ENCODE measurements around the gene BCL11B.
A peak's percentile ranks its signal among the peaks of the same experiment; 100 is the strongest.

BCL11B gene

GRCh38 chr14:99271951-99272631 lies at the start of gene BCL11B:
BCL11B (minus strand) TSS chr14:99272197; CDS start chr14:99271218, 979 bp downstream.
- peak within 1 kb of the TSS; percentile 95 for H3K27ac ChIP-seq
- TF ChIP-seq CTCF (conservative IDR thresholded peaks at IDR 0.05; ENCODE audit: low read depth): peak; percentile 74
- POLR2A ChIA-PET (ENCODE audit: low non-redundant PET): no interaction called here
- CTCF ChIA-PET: interaction anchor here (0.5 to 1.2 kb wide), 13 partner anchors 110 to 1687 kb away, joined by 3 to 6 read pairs (median 3); no protein-coding TSS in a partner anchor
- DNase-seq (ENCODE audit: low spot score): peak; percentile 79

- ChIA-PET CTCF (interaction anchor here (0.9 to 2.5 kb wide), 3 partner anchors 34 to 94 kb away, joined by 4 to 14 read pairs (median 7); no protein-coding TSS in a partner anchor), POLR2A (ENCODE audit: low non-redundant PET) (no interaction called here)
- no peak for TF ChIP-seq CTCF (conservative IDR thresholded peaks at IDR 0.05; ENCODE audit: low read depth)
- H3K27ac ChIP-seq: no peak overlapping the region
- no peak for DNase-seq (ENCODE audit: low spot score)
Measured at GRCh38 chr14:99321236-99321925, 49.4 kb upstream of the BCL11B start.

GRCh38 chr14:99320621-99321235 lies 48.7 kb upstream of the BCL11B start:
- TF ChIP-seq CTCF (conservative IDR thresholded peaks at IDR 0.05; ENCODE audit: low read depth): no peak
- POLR2A ChIA-PET (ENCODE audit: low non-redundant PET): no interaction called here
- CTCF ChIA-PET: interaction anchor here (0.6 to 2.5 kb wide), 9 partner anchors 14 to 352 kb away, joined by 3 to 14 read pairs (median 4); no protein-coding TSS in a partner anchor
- no peak overlapping the region for H3K27ac ChIP-seq
- DNase-seq (ENCODE audit: low spot score): no peak

GRCh38 chr14:99320105-99320572 lies 48.1 kb upstream of the BCL11B start:
- DNase-seq (ENCODE audit: low spot score): peak; percentile 64
- no peak overlapping the region for H3K27ac ChIP-seq
- peak; percentile 87 for TF ChIP-seq CTCF (conservative IDR thresholded peaks at IDR 0.05; ENCODE audit: low read depth)
- ChIA-PET CTCF (interaction anchor here (0.6 to 2.5 kb wide), 19 partner anchors 8 to 1187 kb away, joined by 3 to 14 read pairs (median 3); no protein-coding TSS in a partner anchor), POLR2A (ENCODE audit: low non-redundant PET) (no interaction called here)

GRCh38 chr14:99318959-99319295 lies 46.9 kb upstream of the BCL11B start:
- no peak for DNase-seq (ENCODE audit: low spot score)
- H3K27ac ChIP-seq: no peak overlapping the region
- ChIA-PET CTCF (interaction anchor here (1.1 to 2.5 kb wide), 4 partner anchors 22 to 97 kb away, joined by 3 to 14 read pairs (median 6); no protein-coding TSS in a partner anchor), POLR2A (ENCODE audit: low non-redundant PET) (no interaction called here)
- TF ChIP-seq CTCF (conservative IDR thresholded peaks at IDR 0.05; ENCODE audit: low read depth): no peak
